ENCODE results near the gene SRRT.

Gene SRRT, protein sequence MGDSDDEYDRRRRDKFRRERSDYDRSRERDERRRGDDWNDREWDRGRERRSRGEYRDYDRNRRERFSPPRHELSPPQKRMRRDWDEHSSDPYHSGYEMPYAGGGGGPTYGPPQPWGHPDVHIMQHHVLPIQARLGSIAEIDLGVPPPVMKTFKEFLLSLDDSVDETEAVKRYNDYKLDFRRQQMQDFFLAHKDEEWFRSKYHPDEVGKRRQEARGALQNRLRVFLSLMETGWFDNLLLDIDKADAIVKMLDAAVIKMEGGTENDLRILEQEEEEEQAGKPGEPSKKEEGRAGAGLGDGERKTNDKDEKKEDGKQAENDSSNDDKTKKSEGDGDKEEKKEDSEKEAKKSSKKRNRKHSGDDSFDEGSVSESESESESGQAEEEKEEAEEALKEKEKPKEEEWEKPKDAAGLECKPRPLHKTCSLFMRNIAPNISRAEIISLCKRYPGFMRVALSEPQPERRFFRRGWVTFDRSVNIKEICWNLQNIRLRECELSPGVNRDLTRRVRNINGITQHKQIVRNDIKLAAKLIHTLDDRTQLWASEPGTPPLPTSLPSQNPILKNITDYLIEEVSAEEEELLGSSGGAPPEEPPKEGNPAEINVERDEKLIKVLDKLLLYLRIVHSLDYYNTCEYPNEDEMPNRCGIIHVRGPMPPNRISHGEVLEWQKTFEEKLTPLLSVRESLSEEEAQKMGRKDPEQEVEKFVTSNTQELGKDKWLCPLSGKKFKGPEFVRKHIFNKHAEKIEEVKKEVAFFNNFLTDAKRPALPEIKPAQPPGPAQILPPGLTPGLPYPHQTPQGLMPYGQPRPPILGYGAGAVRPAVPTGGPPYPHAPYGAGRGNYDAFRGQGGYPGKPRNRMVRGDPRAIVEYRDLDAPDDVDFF

GRCh38 chr7:100874577-100875355, at the start of gene SRRT:
TSS of gene SRRT (plus strand) at chr7:100875103. CDS start at chr7:100875591, 488 bp downstream.
- DNase-seq, result peak; percentile 100

DNA sequence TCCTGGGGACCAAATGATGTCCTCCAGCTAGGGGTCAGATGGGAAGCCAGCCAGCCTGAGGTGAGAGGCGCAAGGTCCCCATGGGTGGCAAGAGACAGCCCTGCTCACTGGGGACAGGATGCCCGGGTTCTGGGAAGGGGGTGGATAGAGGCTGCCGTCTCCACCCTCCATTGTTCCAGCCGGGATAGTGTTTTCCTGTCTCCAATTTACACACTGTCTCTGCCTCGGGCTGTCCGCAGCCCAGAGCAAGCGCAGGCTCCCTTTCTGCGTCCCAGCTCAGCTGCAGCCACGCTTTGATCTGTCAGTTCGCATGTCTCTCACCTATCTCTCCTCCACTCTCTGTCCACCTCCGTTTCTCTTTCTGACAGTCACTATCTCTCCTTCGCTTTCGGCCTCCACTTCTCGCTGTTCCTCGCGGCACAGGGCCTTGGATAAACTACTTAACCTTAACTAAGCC, 49.7 kb upstream of the SRRT start:
- no peak for DNase-seq

DNA sequence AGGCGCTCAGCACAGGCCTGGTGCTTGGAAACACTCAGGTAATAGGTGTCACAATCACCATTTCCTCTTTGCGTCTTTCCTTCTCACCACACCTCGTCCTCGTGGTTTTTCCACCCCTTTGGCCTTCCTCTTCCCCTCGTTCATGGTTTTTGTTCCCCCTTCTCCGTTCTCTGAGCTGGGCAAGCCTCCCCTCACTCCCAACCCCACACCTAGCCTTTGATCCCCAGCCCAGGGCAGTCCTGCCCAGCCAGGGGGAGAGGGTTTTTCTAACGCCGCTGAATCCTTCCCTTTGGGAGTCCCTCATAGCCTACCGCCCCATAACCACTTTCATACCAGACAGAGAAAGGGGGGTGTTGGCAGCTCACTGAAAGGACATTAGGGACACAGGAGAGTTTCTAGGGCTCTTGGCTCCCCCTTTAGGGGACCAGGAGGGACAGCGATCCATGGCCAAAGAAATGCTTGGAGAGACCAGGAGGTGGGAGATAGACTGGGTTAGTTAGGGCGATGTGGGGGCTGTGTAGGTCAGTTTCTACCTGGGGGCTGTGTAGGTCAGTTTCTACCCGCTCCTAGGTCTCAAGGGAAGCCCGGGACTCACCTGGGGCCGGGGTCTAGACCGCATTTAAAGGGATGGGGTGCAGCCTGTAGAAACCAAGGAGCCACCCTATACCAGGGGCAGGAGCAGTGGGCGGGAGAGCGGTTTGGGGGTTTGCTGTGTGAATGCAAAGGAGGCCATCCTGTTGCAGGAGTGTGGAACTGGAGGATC, 49.0 kb upstream of the SRRT start:
- DNase-seq, result peak; percentile 63

GRCh38 chr7:100826514-100827329, 48.2 kb upstream of the SRRT start:
- DNase-seq, result peak; percentile 57

GRCh38 chr7:100827330-100828226, 47.3 kb upstream of the SRRT start, which contains the start of gene EPHB4:
TSS of gene EPHB4 (minus strand) at chr7:100827523. CDS start at chr7:100827030, 493 bp downstream.
- DNase-seq, result peak; percentile 78

GRCh38 chr7:100829150-100829716, 45.7 kb upstream of the SRRT start:
- DNase-seq, result no peak

DNA sequence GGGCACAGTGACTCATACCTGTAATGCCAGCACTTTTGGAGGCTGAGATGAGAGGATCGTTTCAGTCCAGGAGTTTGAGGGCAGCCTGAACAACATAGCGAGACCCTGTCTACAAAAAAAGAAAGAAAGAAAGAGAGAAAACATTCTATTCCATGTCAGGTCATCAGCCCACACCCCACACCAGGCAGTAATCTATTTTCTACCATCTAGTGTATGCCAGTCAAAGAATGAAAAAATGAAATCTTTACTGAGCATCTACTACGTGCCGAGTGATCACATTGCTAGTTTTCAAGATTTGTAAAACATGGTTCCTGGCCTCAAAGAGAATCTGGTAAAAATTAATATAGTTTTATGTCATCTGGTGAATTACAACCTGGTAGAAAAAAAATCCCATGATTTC, 44.5 kb upstream of the SRRT start:
- no peak for DNase-seq

DNA sequence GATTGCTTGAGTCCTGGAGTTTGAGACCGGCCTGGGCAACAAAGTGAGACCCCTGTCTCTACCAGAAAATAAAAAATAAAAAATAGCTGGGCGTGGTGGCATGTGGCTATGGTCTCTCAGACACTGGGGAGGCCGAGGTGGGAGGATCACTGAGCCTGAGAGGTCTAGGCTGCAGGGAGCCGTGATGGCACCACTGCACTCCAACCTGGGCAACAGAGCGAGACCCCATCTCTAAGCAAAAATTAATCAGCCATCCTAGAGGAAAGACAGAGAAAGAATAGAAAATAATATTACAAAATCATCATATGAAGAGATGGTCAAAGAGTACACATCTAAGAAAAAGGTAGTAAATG, 42.6 kb upstream of the SRRT start:
- no peak for DNase-seq

- DNase-seq, result no peak
These were observed 38.7 kb upstream of the SRRT start for GRCh38 chr7:100835903-100836811.

DNA sequence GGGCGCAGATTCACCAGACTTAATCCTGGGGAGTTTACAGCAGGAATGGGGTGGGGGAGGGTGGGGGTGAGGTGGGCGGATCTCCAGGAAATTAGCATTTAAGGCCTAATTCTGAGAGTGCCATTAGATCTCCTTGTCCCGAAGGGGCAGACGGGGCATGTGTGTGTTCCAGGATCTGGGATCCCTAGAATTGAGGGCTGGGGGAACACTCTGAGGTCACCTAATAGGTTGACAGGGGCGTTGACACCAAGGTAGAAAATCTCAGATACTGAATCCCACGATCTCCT, 38.1 kb upstream of the SRRT start:
- no peak for DNase-seq

DNA sequence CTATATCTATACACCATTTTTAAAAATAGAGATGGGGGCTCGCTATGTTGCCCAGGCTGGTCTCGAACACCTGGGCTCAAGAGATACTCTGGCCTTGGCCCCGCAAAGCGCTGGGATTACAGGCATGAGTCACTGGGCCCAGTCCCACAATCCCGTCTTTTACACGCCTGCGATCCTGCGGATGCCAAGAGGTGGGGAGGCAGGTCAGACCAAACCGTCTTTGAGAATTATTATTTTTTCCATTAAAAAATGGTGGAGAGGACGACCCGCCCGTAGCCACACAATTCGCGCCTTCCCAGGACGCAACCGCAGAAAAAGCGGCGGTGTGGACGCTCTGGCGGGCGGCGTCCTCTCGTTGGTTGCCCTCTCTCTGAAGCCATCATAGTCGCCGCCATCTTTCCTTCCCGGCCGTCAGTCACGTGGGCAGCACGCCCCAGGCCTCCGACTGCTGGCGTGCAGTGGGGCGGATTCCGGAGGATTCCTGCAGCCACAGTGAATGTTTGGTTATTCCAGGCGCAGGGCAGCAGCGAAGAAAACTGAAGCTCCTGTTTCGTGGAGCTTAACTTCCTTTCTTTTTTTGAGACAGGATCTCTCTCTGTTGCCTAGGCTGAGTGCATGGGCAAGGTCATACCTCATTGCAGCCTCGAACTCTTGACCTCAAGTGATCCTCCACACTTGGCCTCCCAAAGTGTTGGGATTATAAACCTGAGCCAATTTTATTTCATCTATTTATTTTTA, 37.6 kb upstream of the SRRT start:
- DNase-seq, result peak; percentile 68

GRCh38 chr7:100839361-100839760, 35.5 kb upstream of the SRRT start:
- DNase-seq, result no peak

DNA sequence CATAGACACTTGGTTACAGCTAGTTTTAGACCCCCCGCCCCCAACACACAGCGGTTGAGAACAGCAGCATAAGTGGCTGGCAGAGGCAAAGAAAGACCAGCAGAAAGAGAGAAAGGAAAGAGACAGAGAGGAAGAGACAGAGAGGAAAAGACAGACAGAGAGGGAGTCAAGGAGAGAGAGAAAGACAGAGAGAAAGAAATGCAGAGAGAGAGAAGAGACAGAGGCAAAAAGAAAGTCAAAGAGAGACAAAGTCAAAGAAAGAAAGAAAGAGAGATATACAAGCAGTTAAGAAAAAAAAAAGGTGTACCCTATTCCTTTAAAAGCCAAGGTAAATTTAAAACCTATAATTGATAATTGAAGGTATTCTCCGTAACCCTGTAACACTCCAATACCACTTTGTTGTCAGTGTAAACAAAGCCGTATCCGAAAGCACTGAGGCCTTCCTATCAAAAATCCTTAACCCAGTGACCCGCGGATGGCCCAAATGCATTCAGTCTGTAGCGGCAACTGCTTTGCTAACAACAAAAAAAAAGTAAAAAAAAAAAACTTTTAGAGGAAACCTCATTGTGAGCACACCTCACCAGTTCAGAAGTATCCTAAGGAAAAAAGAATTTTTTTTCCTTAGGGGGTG, 34.3 kb upstream of the SRRT start:
- DNase-seq, result no peak

DNA sequence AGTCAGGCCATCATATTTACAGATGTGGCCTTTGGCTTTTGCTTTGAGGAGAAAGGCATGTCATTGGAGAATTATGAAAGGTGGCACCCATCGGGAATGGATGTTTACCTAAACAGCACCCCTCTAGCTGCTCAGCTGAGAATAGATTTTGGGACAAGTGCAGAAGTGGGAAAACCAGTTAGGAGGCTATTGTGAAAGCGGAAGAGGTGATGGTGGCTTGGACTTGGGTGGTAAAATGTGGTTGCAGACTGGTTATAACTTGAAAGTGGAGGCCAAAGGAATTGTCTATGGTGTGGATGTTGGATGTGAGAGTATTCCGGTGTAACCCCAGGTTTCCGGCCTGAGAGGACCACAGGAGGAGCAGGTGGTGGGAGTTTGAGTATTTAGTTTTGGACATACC, 27.5 kb upstream of the SRRT start:
- no peak for DNase-seq

DNA sequence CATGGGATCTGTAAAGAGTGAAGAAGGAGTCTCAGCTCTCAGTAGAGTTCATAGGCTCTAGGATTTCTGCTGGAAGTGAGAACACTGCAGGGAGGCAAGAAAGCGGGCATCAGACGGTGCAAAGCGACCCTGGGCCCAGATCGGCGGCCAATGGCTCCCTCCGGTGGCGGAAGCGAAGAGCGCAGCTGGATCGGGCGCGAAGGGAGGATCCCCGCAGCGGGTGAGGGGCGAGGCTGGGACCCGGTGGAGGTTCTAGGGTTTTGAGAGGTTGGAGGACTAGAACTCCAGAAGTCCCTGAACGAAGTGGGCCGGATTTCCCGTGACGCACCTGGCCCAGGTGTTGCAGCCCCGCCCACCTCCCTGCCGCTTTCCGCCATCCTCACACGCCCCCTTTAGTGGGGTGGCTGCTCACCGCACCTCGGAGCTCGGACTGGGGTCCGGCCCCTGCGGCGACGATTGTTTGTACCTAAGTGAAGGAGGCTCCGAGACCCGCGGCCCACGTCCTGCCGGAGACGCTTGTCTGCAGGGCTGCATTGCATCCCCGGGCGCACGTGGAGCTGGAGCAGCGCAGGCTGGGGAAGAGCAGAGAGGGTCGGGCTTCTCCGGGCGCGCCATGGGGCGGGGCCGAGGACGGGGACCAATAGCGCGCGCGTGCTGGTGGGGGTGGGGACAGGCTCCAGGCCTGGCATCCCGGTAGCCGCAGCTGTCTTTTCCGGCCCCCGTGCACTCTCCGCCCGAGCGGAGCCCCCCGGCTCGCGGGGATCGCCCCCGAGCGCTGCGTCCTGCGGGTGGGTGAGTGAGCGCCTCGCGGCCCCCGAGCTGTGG, 22.6 kb upstream of the SRRT start, which contains the start of gene SLC12A9:
Gene SLC12A9, plus strand, starts transcription at position 666 of the 825 bp plus-strand sequence. CDS start 1,485 bp downstream, outside the sequence.
- DNase-seq, result peak; percentile 95

GRCh38 chr7:100854146-100854895, 20.6 kb upstream of the SRRT start:
- DNase-seq, result no peak

Measured in RPMI8226 (cell line).